Calu3 (cell line): ENCODE measurements around the gene FOXP4. TPM values are rescaled to one million over a fixed set of nuclear protein-coding genes. Genes with fewer than 3 reads are reported as not detected.

Source experiments
- BruUV-seq: library from RNA; stranded (reverse); fragments of 400-500 nt; replicated peaks from 2 replicates; lab custom pipeline; 2021; lab: Mats Ljungman, UMichigan
- CTCF ChIA-PET: fragments of 300-600 bp; sonication (Branson Sonifier 250); formaldehyde crosslinking; loops from one replicate; lab custom pipeline; 2022; ENCODE audit warnings: antibody characterized with exemption; lab: Charles Lee
- DNase-seq: peaks from one replicate; pipeline ENCODE4 v3.0.0; 2022
- H3K27ac Mint-ChIP-seq: one replicate; pipeline ENCODE4 v1.8.0; 2022; ENCODE audit warnings: mixed read lengths; ENCODE audit not compliant: unreplicated experiment
- H3K27me3 Mint-ChIP-seq: one replicate; pipeline ENCODE4 v1.8.0; 2022; ENCODE audit warnings: mixed read lengths; ENCODE audit not compliant: unreplicated experiment
- H3K36me3 Mint-ChIP-seq: one replicate; pipeline ENCODE4 v1.8.0; 2022; ENCODE audit warnings: mild to moderate bottlenecking, moderate library complexity, mixed read lengths; ENCODE audit not compliant: insufficient read depth, unreplicated experiment
- H3K4me1 Mint-ChIP-seq: one replicate; pipeline ENCODE4 v1.8.0; 2022; ENCODE audit warnings: mild to moderate bottlenecking, low read depth, mixed read lengths; ENCODE audit not compliant: unreplicated experiment
- H3K4me3 Mint-ChIP-seq: one replicate; pipeline ENCODE4 v1.8.0; 2022; ENCODE audit warnings: mild to moderate bottlenecking, low read depth, moderate library complexity, mixed read lengths; ENCODE audit not compliant: unreplicated experiment
- H3K9me3 Mint-ChIP-seq: one replicate; pipeline ENCODE4 v1.8.0; 2022; ENCODE audit warnings: low read depth, mixed read lengths; ENCODE audit not compliant: unreplicated experiment
- CTCF ChIP-seq: fragments of 200-600 bp; IDR thresholded peaks from one replicate; pipeline ENCODE4 v1.8.0; 2022; ENCODE audit warnings: antibody characterized with exemption; ENCODE audit not compliant: unreplicated experiment
- intact Hi-C: fragments of 100-400 bp; cut with micrococcal nuclease; formaldehyde crosslinking; loops from one replicate; pipeline ENCODE4 v1.10.0; 2022; ENCODE audit not compliant: unreplicated experiment
- total RNA-seq: library from RNA; stranded (reverse); gene quantifications from 2 replicates; pipeline ENCODE4 v1.2.3, GENCODE V29; 2022

The FOXP4 gene
- total RNA-seq, 1 experiment from 2014 or later: 47.8 TPM

DNA sequence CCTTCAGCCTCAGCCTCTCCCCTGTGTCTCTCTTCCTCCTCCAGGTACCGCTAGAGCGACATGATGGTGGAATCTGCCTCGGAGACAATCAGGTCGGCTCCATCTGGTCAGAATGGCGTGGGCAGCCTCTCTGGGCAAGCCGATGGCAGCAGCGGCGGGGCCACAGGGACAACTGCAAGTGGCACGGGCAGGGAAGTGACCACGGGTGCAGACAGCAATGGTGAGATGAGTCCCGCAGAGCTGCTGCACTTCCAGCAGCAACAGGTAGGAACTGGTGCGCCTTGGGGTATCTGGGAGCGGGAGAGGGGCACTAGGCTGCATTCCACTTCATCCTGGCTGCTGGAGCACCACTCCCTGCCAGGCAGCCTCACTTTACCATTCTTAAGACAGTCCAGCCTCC lies 19.5 kb downstream of the FOXP4 start:
- BruUV-seq: no TSS peak
- DNase-seq: no peak
- Mint-ChIP-seq H3K9me3 (no peaks in the 10 kb centered on the region), H3K27ac (no peak overlapping the region), H3K4me1 (no peaks in the 10 kb centered on the region), H3K27me3 (no peaks in the 10 kb centered on the region), H3K36me3 (peaks cover 7% of the 10 kb centered on the region), H3K4me3 (no peak overlapping the region)
- intact Hi-C loops: no loop called here
- CTCF ChIA-PET: no interaction called here
- no peak for TF ChIP-seq CTCF

DNA sequence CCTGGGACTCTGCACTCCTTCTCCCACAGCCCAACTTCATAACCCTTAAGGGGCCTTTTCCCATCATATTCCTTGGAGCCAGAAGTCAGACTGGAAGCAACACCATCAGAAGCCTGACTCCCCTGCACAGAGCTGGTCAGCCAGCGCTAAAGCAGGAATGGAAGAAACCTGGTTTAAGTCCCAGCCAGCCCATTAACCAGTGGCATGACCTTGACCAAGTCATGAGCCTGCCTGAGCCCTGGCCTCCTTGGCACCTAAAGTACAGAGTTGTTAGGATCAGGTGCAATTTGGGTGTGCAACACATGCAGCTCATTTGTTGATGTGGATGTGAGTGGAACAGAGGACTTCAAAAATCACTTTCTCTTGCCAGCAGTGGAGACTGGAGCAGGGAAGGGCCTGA lies 20.8 kb downstream of the FOXP4 start:
- Mint-ChIP-seq H3K36me3 (peaks cover 7% of the 10 kb centered on the region), H3K4me3 (no peak overlapping the region), H3K27ac (no peak overlapping the region), H3K9me3 (no peaks in the 10 kb centered on the region), H3K4me1 (no peaks in the 10 kb centered on the region), H3K27me3 (no peaks in the 10 kb centered on the region)
- no TSS peak for BruUV-seq
- CTCF ChIA-PET: no interaction called here
- DNase-seq: no peak
- no peak for TF ChIP-seq CTCF
- intact Hi-C loops: no loop called here

- DNase-seq: no peak
- no peak overlapping the region for H3K4me3 Mint-ChIP-seq
- H3K27ac Mint-ChIP-seq: no peak overlapping the region
- no peaks in the 10 kb centered on the region for H3K4me1 Mint-ChIP-seq
- H3K9me3 Mint-ChIP-seq: no peaks in the 10 kb centered on the region
- H3K36me3 Mint-ChIP-seq: peaks cover 7% of the 10 kb centered on the region
- CTCF ChIA-PET: no interaction called here
- no peaks in the 10 kb centered on the region for H3K27me3 Mint-ChIP-seq
- no peak for TF ChIP-seq CTCF
- no TSS peak for BruUV-seq
- intact Hi-C loops: no loop called here
Observed at GRCh38 chr6:41567684-41568083, 21.5 kb downstream of the FOXP4 start.

DNA sequence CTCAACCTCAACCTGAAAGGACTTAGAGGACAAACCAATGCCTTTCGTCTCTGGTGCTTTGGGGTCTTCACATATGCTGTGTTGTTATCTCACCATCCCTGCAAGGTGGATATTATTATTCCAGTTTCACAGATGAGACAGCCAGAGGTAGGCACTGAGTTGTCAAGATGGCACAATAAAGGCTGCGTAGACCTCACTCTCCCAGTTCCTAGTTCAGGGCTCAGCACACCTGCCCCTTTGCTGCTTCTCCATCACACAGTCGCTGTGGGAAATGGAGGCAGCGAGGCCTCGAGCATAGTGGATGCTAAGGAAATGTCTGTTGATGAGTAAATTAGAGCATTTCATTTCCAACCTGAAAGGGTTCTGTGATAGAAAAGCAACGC lies 22.0 kb downstream of the FOXP4 start:
- H3K27ac Mint-ChIP-seq: no peak overlapping the region
- no peaks in the 10 kb centered on the region for H3K27me3 Mint-ChIP-seq
- CTCF ChIA-PET: no interaction called here
- H3K4me3 Mint-ChIP-seq: no peak overlapping the region
- no peak for DNase-seq
- intact Hi-C loops: no loop called here
- no peaks in the 10 kb centered on the region for H3K9me3 Mint-ChIP-seq
- no peak for TF ChIP-seq CTCF
- BruUV-seq: no TSS peak
- no peaks in the 10 kb centered on the region for H3K4me1 Mint-ChIP-seq
- peaks cover 7% of the 10 kb centered on the region for H3K36me3 Mint-ChIP-seq
